HL-60 (cell line): ENCODE data around the gene LRP1B.
"Not testable (repeated sequence)": the region's sequence is repeated elsewhere in the genome, so short reads cannot be mapped to it uniquely, and the experiment has no call there.

Source experiments
- GABPA ChIP-seq: IDR thresholded peaks from 2 replicates; pipeline ENCODE4 v1.6.1; 2012; ENCODE audit warnings: low read depth
- POLR2AphosphoS5 ChIP-seq: IDR thresholded peaks from 2 replicates; pipeline ENCODE4 v1.6.1; 2012; ENCODE audit warnings: low read depth
- TF ChIP-seq, protein P1 (sequence below): IDR thresholded peaks from one replicate; pipeline ENCODE4 v1.5.1; 2011; ENCODE audit warnings: low read length, control low read depth, inconsistent platforms; ENCODE audit not compliant: insufficient read depth
- TF ChIP-seq, protein P2 (sequence below): IDR thresholded peaks from 2 replicates; pipeline ENCODE4 v1.6.1; 2012; ENCODE audit warnings: low read depth; ENCODE audit not compliant: insufficient replicate concordance

DNA sequence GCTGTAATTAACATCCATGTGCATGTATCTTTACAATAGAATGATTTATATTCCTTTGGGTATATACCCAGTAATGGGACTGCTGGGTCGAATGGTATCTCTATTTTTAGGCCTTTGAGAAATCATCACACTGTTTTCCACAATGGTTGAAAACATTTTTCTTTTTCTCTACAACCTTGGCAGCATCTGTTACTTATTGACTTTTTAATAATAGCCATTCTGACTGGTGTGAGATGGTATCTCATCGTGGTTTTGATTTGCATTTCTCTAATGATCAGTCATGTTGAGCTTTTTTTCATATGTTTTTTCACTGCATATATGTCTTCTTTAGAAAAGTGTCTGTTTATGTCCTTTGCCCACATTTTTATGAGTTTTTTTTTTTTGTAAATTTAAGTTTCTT is 1586.0 kb downstream of the LRP1B start:
- TF ChIP-seq, protein P1, sequence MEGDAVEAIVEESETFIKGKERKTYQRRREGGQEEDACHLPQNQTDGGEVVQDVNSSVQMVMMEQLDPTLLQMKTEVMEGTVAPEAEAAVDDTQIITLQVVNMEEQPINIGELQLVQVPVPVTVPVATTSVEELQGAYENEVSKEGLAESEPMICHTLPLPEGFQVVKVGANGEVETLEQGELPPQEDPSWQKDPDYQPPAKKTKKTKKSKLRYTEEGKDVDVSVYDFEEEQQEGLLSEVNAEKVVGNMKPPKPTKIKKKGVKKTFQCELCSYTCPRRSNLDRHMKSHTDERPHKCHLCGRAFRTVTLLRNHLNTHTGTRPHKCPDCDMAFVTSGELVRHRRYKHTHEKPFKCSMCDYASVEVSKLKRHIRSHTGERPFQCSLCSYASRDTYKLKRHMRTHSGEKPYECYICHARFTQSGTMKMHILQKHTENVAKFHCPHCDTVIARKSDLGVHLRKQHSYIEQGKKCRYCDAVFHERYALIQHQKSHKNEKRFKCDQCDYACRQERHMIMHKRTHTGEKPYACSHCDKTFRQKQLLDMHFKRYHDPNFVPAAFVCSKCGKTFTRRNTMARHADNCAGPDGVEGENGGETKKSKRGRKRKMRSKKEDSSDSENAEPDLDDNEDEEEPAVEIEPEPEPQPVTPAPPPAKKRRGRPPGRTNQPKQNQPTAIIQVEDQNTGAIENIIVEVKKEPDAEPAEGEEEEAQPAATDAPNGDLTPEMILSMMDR, result not testable (repeated sequence)
- not testable (repeated sequence) for TF ChIP-seq POLR2AphosphoS5, GABPA
- TF ChIP-seq, protein P2, sequence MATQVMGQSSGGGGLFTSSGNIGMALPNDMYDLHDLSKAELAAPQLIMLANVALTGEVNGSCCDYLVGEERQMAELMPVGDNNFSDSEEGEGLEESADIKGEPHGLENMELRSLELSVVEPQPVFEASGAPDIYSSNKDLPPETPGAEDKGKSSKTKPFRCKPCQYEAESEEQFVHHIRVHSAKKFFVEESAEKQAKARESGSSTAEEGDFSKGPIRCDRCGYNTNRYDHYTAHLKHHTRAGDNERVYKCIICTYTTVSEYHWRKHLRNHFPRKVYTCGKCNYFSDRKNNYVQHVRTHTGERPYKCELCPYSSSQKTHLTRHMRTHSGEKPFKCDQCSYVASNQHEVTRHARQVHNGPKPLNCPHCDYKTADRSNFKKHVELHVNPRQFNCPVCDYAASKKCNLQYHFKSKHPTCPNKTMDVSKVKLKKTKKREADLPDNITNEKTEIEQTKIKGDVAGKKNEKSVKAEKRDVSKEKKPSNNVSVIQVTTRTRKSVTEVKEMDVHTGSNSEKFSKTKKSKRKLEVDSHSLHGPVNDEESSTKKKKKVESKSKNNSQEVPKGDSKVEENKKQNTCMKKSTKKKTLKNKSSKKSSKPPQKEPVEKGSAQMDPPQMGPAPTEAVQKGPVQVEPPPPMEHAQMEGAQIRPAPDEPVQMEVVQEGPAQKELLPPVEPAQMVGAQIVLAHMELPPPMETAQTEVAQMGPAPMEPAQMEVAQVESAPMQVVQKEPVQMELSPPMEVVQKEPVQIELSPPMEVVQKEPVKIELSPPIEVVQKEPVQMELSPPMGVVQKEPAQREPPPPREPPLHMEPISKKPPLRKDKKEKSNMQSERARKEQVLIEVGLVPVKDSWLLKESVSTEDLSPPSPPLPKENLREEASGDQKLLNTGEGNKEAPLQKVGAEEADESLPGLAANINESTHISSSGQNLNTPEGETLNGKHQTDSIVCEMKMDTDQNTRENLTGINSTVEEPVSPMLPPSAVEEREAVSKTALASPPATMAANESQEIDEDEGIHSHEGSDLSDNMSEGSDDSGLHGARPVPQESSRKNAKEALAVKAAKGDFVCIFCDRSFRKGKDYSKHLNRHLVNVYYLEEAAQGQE, result not testable (repeated sequence)
